ENCODE measurements around the gene CEACAM3. TPM values are rescaled to one million over a fixed set of nuclear protein-coding genes. Genes with fewer than 3 reads are reported as not detected.

Gene CEACAM3
- total RNA-seq, 6 donors from 2014 or later: 1.4 to 6.0 (median 2.7) TPM; not detected in 1

DNA sequence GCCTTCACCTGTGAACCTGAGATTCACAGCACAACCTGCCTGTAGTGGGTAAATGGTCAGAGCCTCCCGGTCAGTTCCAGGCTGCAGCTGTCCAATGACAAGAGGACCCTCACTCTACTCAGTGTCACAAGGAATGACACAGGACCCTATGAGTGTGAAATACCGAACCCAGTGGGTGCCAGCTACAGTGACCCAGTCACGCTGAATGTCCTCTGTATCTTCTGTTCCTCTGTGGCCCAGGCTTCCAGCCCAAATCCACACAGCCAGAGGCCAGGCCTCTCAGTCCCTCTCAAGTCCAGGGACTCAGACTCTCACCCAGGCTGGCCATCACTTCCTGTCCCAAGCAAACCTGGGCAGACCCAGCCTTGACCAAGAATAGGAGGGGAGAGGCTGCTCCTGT is 10.8 kb downstream of the CEACAM3 start:
- Histone ChIP-seq H3K4me3 (no peak overlapping the region), H3K27ac (peak overlapping the region in 2 of 4 donors; percentile 82 to 87), H3K4me1 (peaks cover 0 to 8% (median 4%) of the 10 kb centered on the region in 4 donors), H3K9me3 (no peaks in the 10 kb centered on the region), H3K27me3 (no peaks in the 10 kb centered on the region), H3K36me3 (no peaks in the 10 kb centered on the region)
- no peak for TF ChIP-seq POLR2AphosphoS5 (IDR thresholded peaks at IDR 0.05)
- TF ChIP-seq EP300 (IDR thresholded peaks at IDR 0.05): no peak
- TF ChIP-seq, protein P1, sequence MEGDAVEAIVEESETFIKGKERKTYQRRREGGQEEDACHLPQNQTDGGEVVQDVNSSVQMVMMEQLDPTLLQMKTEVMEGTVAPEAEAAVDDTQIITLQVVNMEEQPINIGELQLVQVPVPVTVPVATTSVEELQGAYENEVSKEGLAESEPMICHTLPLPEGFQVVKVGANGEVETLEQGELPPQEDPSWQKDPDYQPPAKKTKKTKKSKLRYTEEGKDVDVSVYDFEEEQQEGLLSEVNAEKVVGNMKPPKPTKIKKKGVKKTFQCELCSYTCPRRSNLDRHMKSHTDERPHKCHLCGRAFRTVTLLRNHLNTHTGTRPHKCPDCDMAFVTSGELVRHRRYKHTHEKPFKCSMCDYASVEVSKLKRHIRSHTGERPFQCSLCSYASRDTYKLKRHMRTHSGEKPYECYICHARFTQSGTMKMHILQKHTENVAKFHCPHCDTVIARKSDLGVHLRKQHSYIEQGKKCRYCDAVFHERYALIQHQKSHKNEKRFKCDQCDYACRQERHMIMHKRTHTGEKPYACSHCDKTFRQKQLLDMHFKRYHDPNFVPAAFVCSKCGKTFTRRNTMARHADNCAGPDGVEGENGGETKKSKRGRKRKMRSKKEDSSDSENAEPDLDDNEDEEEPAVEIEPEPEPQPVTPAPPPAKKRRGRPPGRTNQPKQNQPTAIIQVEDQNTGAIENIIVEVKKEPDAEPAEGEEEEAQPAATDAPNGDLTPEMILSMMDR (IDR thresholded peaks at IDR 0.05): no peak
- TF ChIP-seq POLR2A (IDR thresholded peaks at IDR 0.05): no peak
- no peak for DNase-seq
- no peak for ATAC-seq (ENCODE audit: low FRiP score in 2 of 2)
- WGBS, 2 donors: 69 to 93% methylated on average over 2 to 3 of the region's 3 CpGs

DNA sequence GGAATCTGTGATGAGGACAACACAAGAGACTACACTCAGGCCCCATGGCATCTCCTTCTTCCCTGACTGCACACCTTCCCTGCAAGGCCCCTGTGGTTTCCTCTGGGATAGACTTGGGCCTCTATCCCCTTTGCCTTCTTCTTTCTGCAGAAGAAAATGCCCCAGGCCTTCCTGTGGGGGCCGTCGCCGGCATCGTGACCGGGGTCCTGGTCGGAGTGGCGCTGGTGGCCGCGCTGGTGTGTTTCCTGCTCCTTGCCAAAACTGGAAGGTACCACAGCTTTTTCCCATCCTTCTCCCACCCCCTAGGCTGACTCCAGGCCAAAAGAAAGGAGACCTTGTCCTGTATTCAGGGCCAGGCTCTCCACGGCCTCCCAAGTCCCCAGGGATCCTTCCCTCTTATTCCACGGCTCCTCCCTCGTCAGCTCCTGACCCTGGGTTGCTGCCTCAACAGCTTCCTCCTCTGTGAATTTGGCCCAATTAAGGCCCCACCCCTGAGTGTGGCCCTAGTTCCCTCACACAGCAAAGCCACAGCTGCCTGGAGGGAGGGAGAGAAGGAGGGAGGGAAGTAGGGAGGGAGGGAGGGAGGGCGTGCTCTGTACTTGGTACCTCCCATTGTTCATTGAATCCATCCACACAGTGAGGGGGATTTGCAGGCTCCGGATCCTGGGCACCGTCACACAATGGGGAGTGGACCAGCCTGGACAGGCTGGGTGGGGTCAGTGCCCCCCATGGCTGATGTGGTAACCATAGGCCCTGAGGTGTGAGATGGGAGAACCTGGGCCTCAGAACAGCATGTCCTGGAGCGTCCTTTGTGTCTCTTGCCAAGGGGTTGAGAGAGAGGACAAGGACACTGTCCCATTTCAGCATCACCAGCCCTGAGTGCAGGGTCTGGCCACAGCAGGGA is 12.5 kb downstream of the CEACAM3 start:
- Histone ChIP-seq H3K4me1 (peaks cover 0 to 4% (median 2%) of the 10 kb centered on the region in 4 donors), H3K4me3 (no peak overlapping the region), H3K9me3 (no peaks in the 10 kb centered on the region), H3K36me3 (no peaks in the 10 kb centered on the region), H3K27ac (peak overlapping the region; percentile 44 to 87 (median 81)), H3K27me3 (no peaks in the 10 kb centered on the region)
- WGBS, 2 donors: 64 to 78% methylated on average over 16 of the region's 16 CpGs
- ATAC-seq (ENCODE audit: low FRiP score in 2 of 2) (peak; percentile 52 to 73), DNase-seq (peak; percentile 74 to 76)
- peak in 1 of 2 donors; percentile 17 for TF ChIP-seq POLR2AphosphoS5 (IDR thresholded peaks at IDR 0.05)
- no peak for TF ChIP-seq EP300 (IDR thresholded peaks at IDR 0.05)
- TF ChIP-seq POLR2A (IDR thresholded peaks at IDR 0.05): no peak
- TF ChIP-seq, protein P1 (IDR thresholded peaks at IDR 0.05): no peak

DNA sequence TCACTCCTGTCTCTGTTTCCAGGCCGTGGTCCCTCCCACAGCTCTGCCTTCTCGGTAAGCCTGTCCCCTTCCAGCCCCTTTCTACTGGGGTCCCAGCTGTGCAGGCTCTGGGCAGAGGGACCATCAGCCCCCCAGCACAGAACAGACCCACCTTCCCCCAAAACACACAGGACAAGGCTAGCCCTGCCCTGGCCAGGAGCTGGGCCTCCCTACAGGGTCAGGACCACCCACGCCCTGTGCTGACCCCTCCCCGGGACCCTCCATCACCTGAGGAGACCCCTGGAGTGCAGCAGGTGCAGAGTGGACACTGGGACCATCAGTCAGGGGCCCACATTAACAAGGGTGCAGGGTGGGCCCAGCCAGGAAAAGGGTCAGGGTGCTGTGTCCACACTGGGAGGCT is 13.9 kb downstream of the CEACAM3 start:
- 57 to 60% methylated on average over 2 to 4 of the region's 4 CpGs for WGBS, 2 donors
- no peaks in the 10 kb centered on the region for H3K9me3 ChIP-seq
- TF ChIP-seq POLR2A (IDR thresholded peaks at IDR 0.05): no peak
- TF ChIP-seq POLR2AphosphoS5 (IDR thresholded peaks at IDR 0.05): no peak
- TF ChIP-seq, protein P1 (IDR thresholded peaks at IDR 0.05): no peak
- no peak for TF ChIP-seq EP300 (IDR thresholded peaks at IDR 0.05)

DNA sequence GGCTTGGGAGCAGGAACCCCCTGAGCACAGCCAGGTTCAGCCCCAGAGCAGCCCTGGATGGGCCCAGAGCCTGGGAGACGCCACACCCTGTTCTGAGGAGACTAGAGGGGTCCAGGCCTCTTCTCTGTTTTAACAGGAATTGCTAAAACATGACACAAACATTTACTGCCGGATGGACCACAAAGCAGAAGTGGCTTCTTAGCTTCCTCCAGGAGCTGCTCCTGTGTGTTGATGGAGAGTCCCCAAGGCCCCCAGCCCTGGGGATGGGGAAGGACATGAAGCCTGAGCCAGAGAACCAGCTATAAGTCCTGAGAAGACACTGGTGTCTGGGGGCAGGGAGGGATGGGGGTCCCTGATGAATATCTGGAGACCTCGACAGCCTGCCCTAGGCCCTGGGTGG is 14.6 kb downstream of the CEACAM3 start:
- H3K27me3 ChIP-seq: no peaks in the 10 kb centered on the region
- TF ChIP-seq, protein P1 (IDR thresholded peaks at IDR 0.05): no peak
- TF ChIP-seq POLR2A (IDR thresholded peaks at IDR 0.05): no peak
- no peak for TF ChIP-seq EP300 (IDR thresholded peaks at IDR 0.05)
- no peak for TF ChIP-seq POLR2AphosphoS5 (IDR thresholded peaks at IDR 0.05)
- H3K9me3 ChIP-seq: no peaks in the 10 kb centered on the region
- H3K36me3 ChIP-seq: no peaks in the 10 kb centered on the region
- H3K27ac ChIP-seq: peak overlapping the region; percentile 77 to 87 (median 80)
- WGBS, 2 donors: 48 to 50% methylated on average over 3 of the region's 3 CpGs
- H3K4me3 ChIP-seq: no peak overlapping the region
- H3K4me1 ChIP-seq: peaks cover 0 to 4% (median 2%) of the 10 kb centered on the region in 4 donors
- peak in 1 of 2 donors; percentile 72 for DNase-seq
- peak; percentile 28 to 59 for ATAC-seq (ENCODE audit: low FRiP score in 2 of 2)

More for the DNA sequence above, 13.9 kb downstream of the CEACAM3 start:
- Histone ChIP-seq H3K27ac (peak overlapping the region; percentile 77 to 87 (median 80)), H3K27me3 (no peaks in the 10 kb centered on the region), H3K36me3 (no peaks in the 10 kb centered on the region), H3K4me1 (peaks cover 0 to 4% (median 2%) of the 10 kb centered on the region in 4 donors), H3K4me3 (no peak overlapping the region)
- DNase-seq (no peak), ATAC-seq (ENCODE audit: low FRiP score in 2 of 2) (no peak)
